ENCODE measurements around the gene S100A14.

Gene S100A14

GRCh38 chr1:153636312-153636711, 20.2 kb upstream of the S100A14 start:
- no peak for DNase-seq

- no peak for DNase-seq
These were observed 19.7 kb upstream of the S100A14 start for GRCh38 chr1:153635872-153636271.

DNA sequence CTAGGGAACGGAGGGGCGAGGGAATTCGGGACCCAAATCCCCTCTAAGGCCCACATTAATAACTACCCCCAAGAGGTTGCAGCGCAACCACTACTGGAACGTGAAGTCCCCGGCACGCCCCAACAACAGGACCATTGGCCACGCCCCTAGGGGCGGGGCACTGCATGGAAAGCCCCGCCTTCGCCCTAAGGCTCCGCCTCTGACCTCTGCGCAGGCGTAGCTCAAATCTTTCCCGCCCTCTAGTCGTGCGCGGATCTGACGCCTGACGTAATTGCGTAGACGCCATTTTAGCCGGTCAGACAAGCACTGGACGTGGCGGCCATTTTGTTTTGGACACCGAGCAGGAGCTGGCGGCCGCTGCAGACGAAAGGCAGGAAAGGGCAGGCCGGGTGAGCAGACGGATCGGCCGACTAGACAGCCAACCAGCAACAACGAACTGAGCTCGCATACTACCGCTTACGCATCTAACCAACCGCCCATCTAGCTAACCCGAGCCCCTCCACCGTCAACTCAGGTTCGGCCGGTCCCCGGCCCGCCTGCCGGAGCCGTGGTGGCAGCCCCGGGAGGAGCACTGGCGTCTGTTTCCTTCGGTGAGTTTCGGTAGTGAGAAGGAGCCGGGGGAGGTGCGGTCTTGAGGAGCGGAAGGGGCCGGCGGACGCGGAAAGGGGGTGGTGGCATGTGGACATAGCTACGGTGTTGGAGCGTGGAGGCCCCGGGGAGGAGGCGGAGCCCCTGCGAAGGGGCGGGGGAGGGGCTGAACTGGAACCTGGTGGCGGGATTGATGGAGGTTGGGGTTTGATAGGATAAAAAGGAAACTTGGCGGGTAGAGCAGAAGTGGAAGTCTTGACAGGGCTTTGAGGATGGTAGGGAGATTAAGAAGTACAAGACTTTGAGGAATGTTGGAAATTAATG, 17.9 kb upstream of the S100A14 start, which contains the start of gene CHTOP:
Gene CHTOP (plus strand): TSS at position 313 of the 912 bp plus-strand sequence. CDS start 2,523 bp downstream, outside the sequence.
- peak; percentile 99 for DNase-seq

- DNase-seq = no peak
These were observed 17.1 kb upstream of the S100A14 start for GRCh38 chr1:153633161-153633753.

DNA sequence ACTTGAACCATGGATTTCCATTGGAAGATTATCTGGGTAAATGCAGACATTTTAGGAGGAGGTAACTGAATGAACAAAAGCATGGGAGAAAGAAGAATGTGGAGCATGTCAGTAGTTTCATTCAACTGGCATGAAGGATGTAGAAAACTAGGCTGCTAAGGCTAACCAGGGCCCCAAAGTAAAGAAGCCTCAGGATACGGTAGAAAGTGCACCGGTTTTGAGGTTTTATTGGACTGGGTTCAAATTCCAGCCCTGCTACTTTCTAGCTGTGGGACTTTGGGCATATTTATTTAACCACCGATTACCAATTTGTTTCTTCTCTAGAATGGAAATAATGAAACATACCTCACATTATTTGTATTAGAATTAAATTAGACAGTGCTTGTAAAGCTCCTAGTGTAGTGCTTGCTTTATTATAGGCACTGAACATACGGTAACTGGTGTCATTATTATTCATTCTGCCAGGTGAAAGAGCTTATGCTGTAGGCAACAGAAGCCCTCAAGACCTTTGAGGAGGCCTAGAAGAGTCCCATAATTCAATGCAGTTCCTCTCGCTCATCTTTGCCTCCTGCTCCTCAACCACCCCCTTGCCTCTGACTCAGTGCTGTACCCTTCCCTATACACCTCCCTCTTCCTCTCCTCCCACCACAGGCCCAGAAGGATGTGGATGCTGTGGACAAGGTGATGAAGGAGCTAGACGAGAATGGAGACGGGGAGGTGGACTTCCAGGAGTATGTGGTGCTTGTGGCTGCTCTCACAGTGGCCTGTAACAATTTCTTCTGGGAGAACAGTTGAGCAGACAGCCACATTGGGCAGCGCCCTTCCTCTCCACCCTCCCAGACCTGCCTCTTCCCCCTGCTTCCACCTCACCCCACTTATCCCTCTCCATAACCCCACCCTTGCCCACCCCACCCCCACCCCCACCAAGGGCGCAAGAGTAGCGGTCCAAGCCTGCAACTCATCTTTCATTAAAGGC, 15.2 kb upstream of the S100A14 start:
- DNase-seq = no peak

DNA sequence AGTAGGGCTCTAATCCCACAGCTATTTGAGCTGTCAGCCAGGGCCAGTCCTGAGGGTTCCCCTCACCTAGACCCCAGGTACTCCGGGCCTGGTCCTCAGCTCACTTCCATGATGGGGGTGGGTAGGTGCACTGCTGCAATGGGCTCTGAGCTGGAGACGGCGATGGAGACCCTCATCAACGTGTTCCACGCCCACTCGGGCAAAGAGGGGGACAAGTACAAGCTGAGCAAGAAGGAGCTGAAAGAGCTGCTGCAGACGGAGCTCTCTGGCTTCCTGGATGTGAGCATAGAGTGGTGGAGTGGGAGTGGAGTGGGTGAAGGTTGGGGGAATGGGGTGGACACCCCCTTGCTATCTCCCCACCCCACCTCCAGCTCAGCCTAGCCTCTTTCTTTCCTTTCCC, 14.3 kb upstream of the S100A14 start:
- no peak for DNase-seq

DNA sequence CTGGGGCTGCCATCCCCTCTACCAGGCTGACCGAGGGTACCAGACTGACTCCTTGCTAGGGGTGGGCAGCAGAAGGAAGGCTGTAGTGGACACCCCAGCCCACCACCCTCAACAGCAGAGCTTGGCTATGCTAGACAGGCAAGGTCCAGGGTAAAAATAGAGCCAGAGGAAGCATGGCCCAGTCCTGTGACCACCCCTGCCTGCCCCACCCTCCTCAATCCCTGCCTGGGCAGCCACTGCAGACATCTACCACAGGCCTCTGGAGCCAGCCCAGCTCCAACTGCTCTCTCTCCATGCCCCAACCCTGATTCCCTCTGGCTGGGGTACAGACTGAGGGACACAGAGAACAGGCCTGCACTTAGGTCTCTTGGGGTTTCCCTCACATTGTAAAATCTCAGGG, 13.8 kb upstream of the S100A14 start:
- DNase-seq = no peak

DNA sequence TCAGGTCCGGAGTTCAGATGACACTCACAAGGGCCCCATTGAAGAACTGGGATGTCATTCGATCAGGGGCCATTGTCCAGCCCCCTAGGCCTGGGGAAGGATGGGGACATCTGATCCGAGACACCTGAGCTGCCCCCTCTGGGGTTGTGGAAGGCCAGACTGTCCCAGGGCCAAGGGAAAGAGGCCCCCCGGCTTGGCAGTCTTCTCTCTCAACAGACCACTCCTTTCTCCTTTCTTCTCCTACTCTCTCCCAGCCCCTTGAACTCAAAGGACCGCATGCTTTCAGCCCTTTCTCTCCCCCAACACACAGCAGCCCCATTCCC, 13.2 kb upstream of the S100A14 start:
- no peak for DNase-seq

DNA sequence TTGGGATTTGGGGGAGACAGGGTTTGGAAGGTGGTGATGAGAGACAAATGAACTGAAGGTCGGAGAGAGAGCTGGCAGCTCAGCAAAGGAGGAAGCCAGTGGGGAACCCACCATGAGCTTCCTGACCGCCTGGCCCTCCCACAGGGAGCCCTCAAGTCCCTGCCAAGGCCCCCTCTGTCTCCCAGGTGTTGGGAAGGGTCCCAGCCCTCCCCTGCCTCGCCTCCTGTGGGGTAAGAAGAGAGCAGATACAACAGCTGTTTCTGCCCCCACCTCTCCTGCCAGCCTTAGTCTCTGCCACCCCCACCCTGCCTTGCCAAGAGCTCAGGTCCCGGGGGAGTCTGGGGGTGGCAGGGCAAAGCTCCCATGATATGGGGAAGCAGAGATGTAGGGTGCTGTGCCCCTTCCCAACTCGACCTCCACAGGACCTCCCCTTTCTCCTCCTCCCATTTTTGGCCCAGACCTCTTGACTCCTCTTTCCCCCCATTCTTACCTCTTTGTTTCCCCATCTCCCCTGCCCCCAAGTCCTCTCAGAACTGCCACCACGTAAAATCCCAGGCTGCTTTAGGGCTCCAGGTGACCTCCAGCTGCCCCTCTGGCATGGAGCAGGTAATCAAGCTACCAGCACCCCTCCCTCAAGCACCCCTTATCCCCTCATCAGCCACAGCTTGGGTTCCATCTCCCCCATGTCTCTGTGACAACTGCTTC, 12.7 kb upstream of the S100A14 start:
- DNase-seq = no peak

DNA sequence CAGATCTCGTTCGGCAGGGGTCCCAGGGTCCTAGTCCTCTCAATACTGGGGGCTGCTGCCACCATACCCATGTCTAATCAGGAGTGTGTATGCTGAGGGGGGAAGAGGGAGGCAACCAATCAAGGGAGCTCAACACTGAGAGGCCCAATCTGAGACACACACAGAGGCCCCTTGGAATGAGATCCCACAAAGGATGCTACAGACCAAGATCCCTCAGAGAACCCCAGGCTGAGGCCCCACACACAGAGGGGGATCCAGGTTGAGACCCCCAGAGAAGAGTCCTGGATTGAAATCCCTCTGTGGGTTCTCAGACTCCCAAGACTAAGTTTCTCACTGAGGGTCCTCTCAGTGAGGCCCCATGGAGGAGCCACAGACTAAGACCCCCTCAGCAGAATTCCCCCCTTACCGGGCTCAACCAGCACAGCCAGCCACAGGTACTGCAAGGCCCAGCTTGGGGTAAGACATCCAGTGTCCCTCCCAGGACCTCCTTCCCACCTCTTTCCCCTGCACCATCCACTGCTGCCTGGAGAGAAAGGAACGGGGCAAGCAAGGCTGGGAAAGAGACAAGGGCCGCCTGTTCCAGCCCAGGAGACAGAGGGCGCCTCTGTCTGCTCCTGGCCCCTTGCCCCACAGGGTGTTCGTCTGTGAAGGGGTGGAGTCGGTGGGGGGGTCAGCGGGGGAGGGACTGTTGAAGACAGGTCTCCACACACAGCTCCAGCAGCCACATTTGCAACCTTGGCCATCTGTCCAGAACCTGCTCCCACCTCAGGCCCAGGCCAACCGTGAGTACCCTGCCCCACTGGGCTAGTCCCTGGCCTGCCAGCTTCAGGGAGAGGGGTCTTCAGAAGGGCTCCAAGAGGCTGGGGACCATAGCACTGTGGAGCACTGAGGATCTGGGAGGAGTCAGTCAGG, 11.8 kb upstream of the S100A14 start, which contains the start of gene S100A1:
Gene S100A1 (plus strand): TSS at position 720 of the 912 bp plus-strand sequence. CDS start 2,088 bp downstream, outside the sequence.
- peak; percentile 33 for DNase-seq

DNA sequence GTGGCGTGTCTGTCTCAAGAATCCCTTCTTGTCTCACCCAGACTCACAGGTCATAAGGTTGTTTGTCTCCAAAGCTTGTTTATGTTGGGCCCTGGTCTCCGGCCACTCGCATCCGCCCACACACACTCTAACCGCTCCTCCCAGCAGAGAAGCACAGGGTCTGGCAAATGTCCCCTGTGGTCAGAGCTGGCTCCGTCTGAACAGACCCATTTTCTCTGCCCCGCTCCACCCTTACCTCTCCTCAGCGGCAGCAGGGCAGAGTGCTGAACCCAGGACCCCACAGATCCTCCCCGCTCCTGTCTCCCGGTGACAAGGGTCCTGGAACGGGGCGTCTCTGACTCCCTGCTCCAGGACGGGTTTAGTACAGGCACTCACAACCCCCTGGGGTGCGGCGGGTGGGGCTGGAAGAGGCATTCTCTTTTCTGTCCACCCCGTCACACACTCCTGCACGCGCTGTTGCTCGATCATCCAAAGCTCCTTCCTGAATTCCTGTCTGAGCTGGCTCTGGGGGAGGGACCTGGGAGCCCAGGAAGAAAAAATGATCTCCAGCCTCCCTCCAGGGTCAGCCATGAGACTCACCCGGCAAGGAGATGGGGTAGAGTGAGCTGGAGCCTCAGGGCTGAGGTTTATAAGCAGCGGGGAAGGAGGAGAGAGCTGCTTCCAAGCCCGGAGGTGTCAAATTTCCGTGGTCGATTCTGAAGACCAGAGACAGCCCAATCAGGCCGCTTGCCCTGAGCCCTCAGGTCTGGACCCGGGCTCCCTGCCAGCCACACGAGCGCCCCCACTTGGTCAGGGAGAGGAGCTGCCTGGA, 11.0 kb upstream of the S100A14 start, which contains the start of gene S100A13:
Gene S100A13 (minus strand): TSS at position 602 of the 811 bp plus-strand sequence. CDS start 1,033 bp downstream, outside the sequence.
- DNase-seq = peak; percentile 94

DNA sequence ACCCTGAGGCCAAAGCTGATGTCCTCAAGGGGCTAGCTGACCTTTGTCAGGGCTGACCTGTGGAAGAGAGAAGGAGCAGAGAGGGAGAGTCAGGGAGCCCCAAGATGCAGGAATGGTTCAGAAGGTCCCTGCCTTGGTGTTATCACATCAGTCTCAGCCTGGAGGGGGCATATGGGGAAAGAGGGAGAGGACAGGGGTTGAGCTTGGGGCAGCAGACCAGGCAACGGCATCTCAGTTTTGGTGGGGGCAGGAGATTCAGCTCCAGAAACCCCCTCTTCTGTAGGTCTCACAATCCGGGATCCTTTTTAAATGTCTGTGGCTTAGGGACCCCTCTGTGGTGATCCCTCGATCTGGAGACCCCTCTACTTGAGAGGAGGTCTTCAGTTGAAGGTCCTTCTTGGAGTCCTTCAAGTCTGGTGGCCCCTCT, 10.4 kb upstream of the S100A14 start:
- no peak for DNase-seq

DNA sequence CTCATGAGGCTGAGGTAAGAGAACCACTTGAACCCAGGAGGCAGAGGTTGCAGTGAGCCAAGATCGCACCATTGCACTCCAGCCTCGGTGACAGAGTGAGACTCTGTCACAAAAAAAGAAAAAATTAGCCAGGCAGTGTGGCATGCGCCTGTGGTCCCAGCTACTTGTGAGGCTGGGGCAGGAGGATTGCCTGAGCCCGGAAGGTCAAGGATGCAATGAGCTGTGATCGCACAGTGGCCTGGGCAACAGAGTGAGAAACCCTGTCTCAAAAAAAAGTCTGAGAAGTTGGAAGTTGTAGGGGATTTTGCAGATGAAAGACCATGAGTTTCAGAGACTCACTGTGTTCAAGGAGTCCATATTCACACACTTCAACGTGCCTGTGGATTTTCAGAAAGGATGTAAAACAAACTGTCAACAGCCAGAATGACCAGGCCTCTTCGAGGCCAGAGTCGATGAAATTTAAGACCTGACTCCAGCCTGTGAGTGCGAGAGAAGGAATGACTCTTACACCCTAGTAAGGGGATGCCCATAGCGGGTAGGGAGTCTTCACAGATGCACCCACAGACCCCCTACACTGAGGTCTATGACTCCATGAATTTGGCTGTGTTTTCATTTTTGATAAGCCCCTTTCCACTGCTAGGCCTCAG, 9.0 kb upstream of the S100A14 start:
- DNase-seq = no peak

DNA sequence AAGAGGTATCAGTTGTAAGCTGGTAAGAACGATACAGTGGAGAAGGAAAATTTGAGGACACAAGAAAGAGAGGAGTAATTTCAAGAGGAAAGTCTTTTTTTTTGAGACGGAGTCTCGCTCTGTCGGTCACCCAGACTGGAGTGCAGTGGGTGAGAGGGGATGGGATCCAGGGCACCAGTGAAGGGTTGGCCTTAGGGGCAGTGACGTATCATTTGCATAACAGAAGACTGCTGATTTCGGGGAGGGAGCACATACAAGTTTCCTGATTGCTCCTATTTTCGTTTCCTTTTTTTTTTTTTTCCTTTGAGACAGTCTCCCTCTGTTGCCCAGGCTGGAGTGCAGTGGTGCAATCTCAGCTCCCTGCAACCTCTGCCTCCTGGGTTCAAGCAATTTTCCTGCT, 7.0 kb upstream of the S100A14 start:
- DNase-seq = no peak

DNA sequence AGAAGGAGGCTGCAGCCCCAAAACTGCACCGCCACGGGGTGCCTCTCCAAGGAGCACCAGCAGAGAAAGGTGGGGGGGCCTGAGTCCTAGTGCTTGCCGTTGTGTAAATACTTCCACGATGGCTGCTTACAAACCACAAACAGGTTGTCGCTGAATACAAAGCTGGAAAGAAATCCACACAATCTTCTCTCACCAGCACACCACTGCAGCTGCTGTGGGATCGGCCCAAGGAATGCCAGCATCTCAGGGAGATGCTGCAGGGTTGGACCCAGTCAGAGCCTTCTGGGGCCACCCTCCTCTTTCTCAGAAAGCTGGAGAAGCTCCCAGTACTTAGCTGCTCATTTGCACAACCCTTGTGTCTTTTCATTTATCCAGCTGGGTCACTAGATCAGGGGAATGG, 3.0 kb upstream of the S100A14 start:
- no peak for DNase-seq

DNA sequence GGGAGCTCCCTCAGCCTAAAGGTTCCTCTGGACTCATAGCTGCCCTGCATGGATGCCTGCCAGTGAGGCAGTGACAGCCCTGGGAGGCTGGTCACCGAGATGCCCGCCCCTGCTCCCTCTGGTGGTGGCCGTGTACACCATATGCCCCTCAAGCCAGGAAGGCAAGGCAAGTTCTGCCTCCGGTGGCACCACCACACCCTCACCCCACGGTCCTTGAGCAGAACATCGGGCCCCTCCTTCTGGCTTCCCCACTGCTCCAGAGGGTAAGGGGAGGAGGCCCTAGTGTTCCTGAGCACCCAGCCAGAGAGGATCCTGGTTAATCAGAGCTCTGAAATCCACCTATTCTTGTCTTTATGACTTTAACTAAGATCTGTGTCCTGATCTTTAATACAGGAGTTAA, 1.5 kb upstream of the S100A14 start:
- DNase-seq = peak; percentile 88

DNA sequence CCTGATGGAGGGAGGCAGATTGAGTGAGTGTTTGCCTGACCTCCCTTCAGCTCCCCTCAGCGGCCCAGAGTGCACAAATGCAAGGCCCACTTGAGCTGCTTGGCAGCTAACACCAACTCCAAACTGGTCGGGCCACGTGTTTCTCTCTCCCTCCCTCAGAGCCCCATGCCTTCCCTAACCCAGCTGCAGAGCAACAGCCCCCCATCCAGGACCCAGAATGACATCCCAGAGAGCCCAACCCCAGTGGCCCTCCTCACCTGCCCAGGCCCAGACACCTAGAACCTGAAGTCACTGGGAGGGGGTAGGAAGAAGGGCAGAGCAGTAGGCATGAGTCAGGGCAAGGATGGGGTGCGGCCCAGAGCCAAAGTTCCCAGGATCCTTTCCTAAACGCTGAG, 789 bp upstream of the S100A14 start:
- DNase-seq = no peak

- DNase-seq = no peak
These were observed 719 bp downstream of the S100A14 start for GRCh38 chr1:153615406-153615805.

DNA sequence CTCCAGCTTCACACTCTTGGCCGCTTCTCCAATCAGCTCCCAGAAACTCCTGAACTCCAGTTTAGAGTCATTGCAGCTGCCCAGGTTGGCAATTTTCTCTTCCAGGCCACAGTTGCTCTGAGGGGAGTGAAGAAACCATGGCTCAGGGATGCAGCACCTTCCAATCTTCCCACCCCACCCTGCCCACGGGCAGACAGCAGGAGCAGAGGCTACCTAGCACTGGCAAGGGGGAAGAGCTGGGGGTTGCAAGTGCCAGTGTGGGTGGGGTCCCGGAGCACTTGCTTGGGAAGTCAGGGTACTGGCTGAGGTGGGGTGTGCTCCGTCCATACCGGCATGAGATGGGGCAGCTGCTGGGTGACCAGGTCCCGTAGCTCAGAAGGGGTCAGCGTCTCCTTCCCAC, 1.2 kb downstream of the S100A14 start:
- no peak for DNase-seq

Data from DMS53 (cell line).